Measurements from ENCODE around the gene HIPK2.

GRCh38 chr7:139741239-139741638, 36.6 kb downstream of the HIPK2 start:
- TF ChIP-seq EZH2 (IDR thresholded peaks at IDR 0.05; ENCODE audit: low read length) = no peak
- TF ChIP-seq, protein P1, sequence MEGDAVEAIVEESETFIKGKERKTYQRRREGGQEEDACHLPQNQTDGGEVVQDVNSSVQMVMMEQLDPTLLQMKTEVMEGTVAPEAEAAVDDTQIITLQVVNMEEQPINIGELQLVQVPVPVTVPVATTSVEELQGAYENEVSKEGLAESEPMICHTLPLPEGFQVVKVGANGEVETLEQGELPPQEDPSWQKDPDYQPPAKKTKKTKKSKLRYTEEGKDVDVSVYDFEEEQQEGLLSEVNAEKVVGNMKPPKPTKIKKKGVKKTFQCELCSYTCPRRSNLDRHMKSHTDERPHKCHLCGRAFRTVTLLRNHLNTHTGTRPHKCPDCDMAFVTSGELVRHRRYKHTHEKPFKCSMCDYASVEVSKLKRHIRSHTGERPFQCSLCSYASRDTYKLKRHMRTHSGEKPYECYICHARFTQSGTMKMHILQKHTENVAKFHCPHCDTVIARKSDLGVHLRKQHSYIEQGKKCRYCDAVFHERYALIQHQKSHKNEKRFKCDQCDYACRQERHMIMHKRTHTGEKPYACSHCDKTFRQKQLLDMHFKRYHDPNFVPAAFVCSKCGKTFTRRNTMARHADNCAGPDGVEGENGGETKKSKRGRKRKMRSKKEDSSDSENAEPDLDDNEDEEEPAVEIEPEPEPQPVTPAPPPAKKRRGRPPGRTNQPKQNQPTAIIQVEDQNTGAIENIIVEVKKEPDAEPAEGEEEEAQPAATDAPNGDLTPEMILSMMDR (optimal IDR thresholded peaks at IDR 0.05 in 1 of 3, IDR thresholded peaks at IDR 0.05 in 1 of 3, conservative IDR thresholded peaks at IDR 0.05 in 1 of 3; ENCODE audit: extremely low read depth in 1 of 3, insufficient read depth in 2 of 3, low read length in 3 of 3) = no peak
